AG09309 (cell line): ENCODE data around the gene TRMT2A.
A peak's percentile ranks its signal among the peaks of the same experiment; 100 is the strongest.

Experiments used
- DNase-seq: peaks from one replicate; pipeline ENCODE4 v3.0.0-alpha.2; 2010; ENCODE audit warnings: low read depth
- H3K4me3 ChIP-seq: 2 replicates; pipeline ENCODE4 v1.5.1; 2011; ENCODE audit warnings: mild to moderate bottlenecking, low read depth, low read length, moderate library complexity; ENCODE audit not compliant: control insufficient read depth
- CTCF ChIP-seq: IDR thresholded peaks from 2 replicates; pipeline ENCODE4 v1.5.1; 2011; ENCODE audit warnings: mild to moderate bottlenecking, low read depth, low read length, inconsistent platforms; ENCODE audit not compliant: insufficient read depth, control insufficient read depth; ENCODE audit errors: missing control alignments

The TRMT2A gene

GRCh38 chr22:20114506-20115475, 2.2 kb downstream of the TRMT2A start:
- no peak overlapping the region for H3K4me3 ChIP-seq
- no peak for DNase-seq
- TF ChIP-seq CTCF: no peak

GRCh38 chr22:20113551-20114310, 3.3 kb downstream of the TRMT2A start:
- DNase-seq: no peak
- no peak overlapping the region for H3K4me3 ChIP-seq
- TF ChIP-seq CTCF: no peak

- no peak overlapping the region for H3K4me3 ChIP-seq
Observed at GRCh38 chr22:20112623-20113511, 4.2 kb downstream of the TRMT2A start.

GRCh38 chr22:20111689-20112622, 5.1 kb downstream of the TRMT2A start:
- TF ChIP-seq CTCF: no peak
- DNase-seq: no peak
- H3K4me3 ChIP-seq: no peak overlapping the region

More at GRCh38 chr22:20112623-20113511, 4.2 kb downstream of the TRMT2A start:
- DNase-seq: no peak
- no peak for TF ChIP-seq CTCF

GRCh38 chr22:20111045-20111688, 5.9 kb downstream of the TRMT2A start:
- no peak for DNase-seq
- peak; percentile 47 for TF ChIP-seq CTCF
- no peak overlapping the region for H3K4me3 ChIP-seq
